ENCODE measurements around the gene NIPAL4. TPM values are rescaled to one million over a fixed set of nuclear protein-coding genes. Genes with fewer than 3 reads are reported as not detected.
A peak's percentile ranks its signal among the peaks of the same experiment; 100 is the strongest.

Gene NIPAL4
- total and polyA plus RNA-seq, 7 experiments from 2014 or later = 0.70 to 1.6 (median 1.2) TPM; not detected in 4

- Mint-ChIP-seq H3K27ac (peak overlapping the region in 1 of 9 donors; percentile 35), H3K9me3 (no peaks in the 10 kb centered on the region), H3K4me3 (no peak overlapping the region), H3K4me1 (peaks cover 0 to 71% (median 0%) of the 10 kb centered on the region in 7 donors), H3K27me3 (no peaks in the 10 kb centered on the region), H3K36me3 (peaks cover 0 to 79% (median 0%) of the 10 kb centered on the region in 5 donors)
- H3K4me1 ChIP-seq (ENCODE audit: control insufficient read depth in 2 of 2, insufficient read depth in 2 of 2, low read length in 2 of 2) = no peaks in the 10 kb centered on the region
- ChIA-PET CTCF (no interaction called here), POLR2A (no interaction called here)
- ATAC-seq (no peak), DNase-seq (no peak)
- no peaks in the 10 kb centered on the region for H3K27me3 ChIP-seq (ENCODE audit: control insufficient read depth in 2 of 2, insufficient read depth in 2 of 2, low read length in 2 of 2)
- H3K4me3 ChIP-seq (ENCODE audit: low read length) = no peak overlapping the region
- H3K36me3 ChIP-seq (ENCODE audit: control insufficient read depth in 2 of 3, insufficient read depth in 3 of 3, low read length in 3 of 3) = no peaks in the 10 kb centered on the region
- intact Hi-C loops (cut with micrococcal nuclease) = no loop called here
- H3K9me3 ChIP-seq (ENCODE audit: control insufficient read depth in 2 of 3, low read length in 3 of 3) = no peaks in the 10 kb centered on the region
- H3K27ac ChIP-seq (ENCODE audit: low read depth, low read length) = no peak overlapping the region
Measured at GRCh38 chr5:157509093-157509492, 49.1 kb downstream of the NIPAL4 start.

GRCh38 chr5:157509587-157509986 is 49.6 kb downstream of the NIPAL4 start:
- Mint-ChIP-seq H3K27me3 (no peaks in the 10 kb centered on the region), H3K27ac (peak overlapping the region in 1 of 9 donors; percentile 11), H3K4me1 (peaks cover 0 to 70% (median 0%) of the 10 kb centered on the region in 7 donors), H3K9me3 (no peaks in the 10 kb centered on the region), H3K36me3 (peaks cover 0 to 75% (median 0%) of the 10 kb centered on the region in 5 donors), H3K4me3 (no peak overlapping the region)
- intact Hi-C loops (cut with micrococcal nuclease) = no loop called here
- Histone ChIP-seq H3K27ac (ENCODE audit: low read depth, low read length) (no peak overlapping the region), H3K4me3 (ENCODE audit: low read length) (no peak overlapping the region), H3K36me3 (ENCODE audit: control insufficient read depth in 2 of 3, insufficient read depth in 3 of 3, low read length in 3 of 3) (no peaks in the 10 kb centered on the region), H3K4me1 (ENCODE audit: control insufficient read depth in 2 of 2, insufficient read depth in 2 of 2, low read length in 2 of 2) (no peaks in the 10 kb centered on the region), H3K27me3 (ENCODE audit: control insufficient read depth in 2 of 2, insufficient read depth in 2 of 2, low read length in 2 of 2) (no peaks in the 10 kb centered on the region), H3K9me3 (ENCODE audit: control insufficient read depth in 2 of 3, low read length in 3 of 3) (no peaks in the 10 kb centered on the region)
- DNase-seq = no peak
- CTCF ChIA-PET = no interaction called here
- no peak for ATAC-seq
- POLR2A ChIA-PET = no interaction called here

- Histone ChIP-seq H3K27ac (ENCODE audit: low read depth, low read length) (no peak overlapping the region), H3K4me1 (ENCODE audit: control insufficient read depth in 2 of 2, insufficient read depth in 2 of 2, low read length in 2 of 2) (no peaks in the 10 kb centered on the region), H3K9me3 (ENCODE audit: control insufficient read depth in 2 of 3, low read length in 3 of 3) (no peaks in the 10 kb centered on the region), H3K4me3 (ENCODE audit: low read length) (no peak overlapping the region), H3K36me3 (ENCODE audit: control insufficient read depth in 2 of 3, insufficient read depth in 3 of 3, low read length in 3 of 3) (no peaks in the 10 kb centered on the region), H3K27me3 (ENCODE audit: control insufficient read depth in 2 of 2, insufficient read depth in 2 of 2, low read length in 2 of 2) (no peaks in the 10 kb centered on the region)
- DNase-seq (no peak), ATAC-seq (no peak)
- H3K4me3 Mint-ChIP-seq = no peak overlapping the region
- POLR2A ChIA-PET = no interaction called here
- no peak overlapping the region for H3K27ac Mint-ChIP-seq
- H3K36me3 Mint-ChIP-seq = peaks cover 0 to 76% (median 0%) of the 10 kb centered on the region in 5 donors
- H3K27me3 Mint-ChIP-seq = no peaks in the 10 kb centered on the region
- CTCF ChIA-PET = no interaction called here
- H3K9me3 Mint-ChIP-seq = no peaks in the 10 kb centered on the region
- peaks cover 0 to 76% (median 0%) of the 10 kb centered on the region in 7 donors for H3K4me1 Mint-ChIP-seq
- intact Hi-C loops (cut with micrococcal nuclease) = no loop called here
Measured at GRCh38 chr5:157510682-157511081, 50.7 kb downstream of the NIPAL4 start.

- Histone ChIP-seq H3K36me3 (ENCODE audit: control insufficient read depth in 2 of 3, insufficient read depth in 3 of 3, low read length in 3 of 3) (no peaks in the 10 kb centered on the region), H3K4me1 (ENCODE audit: control insufficient read depth in 2 of 2, insufficient read depth in 2 of 2, low read length in 2 of 2) (no peaks in the 10 kb centered on the region), H3K27me3 (ENCODE audit: control insufficient read depth in 2 of 2, insufficient read depth in 2 of 2, low read length in 2 of 2) (no peaks in the 10 kb centered on the region), H3K9me3 (ENCODE audit: control insufficient read depth in 2 of 3, low read length in 3 of 3) (no peaks in the 10 kb centered on the region), H3K4me3 (ENCODE audit: low read length) (no peak overlapping the region), H3K27ac (ENCODE audit: low read depth, low read length) (no peak overlapping the region)
- H3K9me3 Mint-ChIP-seq = no peaks in the 10 kb centered on the region
- no peaks in the 10 kb centered on the region for H3K27me3 Mint-ChIP-seq
- peaks cover 0 to 72% (median 0%) of the 10 kb centered on the region in 7 donors for H3K4me1 Mint-ChIP-seq
- peaks cover 0 to 69% (median 0%) of the 10 kb centered on the region in 5 donors for H3K36me3 Mint-ChIP-seq
- H3K27ac Mint-ChIP-seq = peak overlapping the region in 1 of 9 donors; percentile 67
- no peak for ATAC-seq
- intact Hi-C loops (cut with micrococcal nuclease) = no loop called here
- no peak for DNase-seq
- ChIA-PET CTCF (interaction anchor here (1.1 kb wide), 1 partner anchor 36 kb away, joined by 5 read pairs; no protein-coding TSS in a partner anchor), POLR2A (no interaction called here)
- H3K4me3 Mint-ChIP-seq = no peak overlapping the region
Measured at GRCh38 chr5:157511651-157512644, 51.9 kb downstream of the NIPAL4 start.

GRCh38 chr5:157513182-157513581 is 53.2 kb downstream of the NIPAL4 start:
- peak overlapping the region in 1 of 9 donors; percentile 44 for H3K27ac Mint-ChIP-seq
- POLR2A ChIA-PET = no interaction called here

GRCh38 chr5:157514974-157515373 is 55.0 kb downstream of the NIPAL4 start:
- no peak for ATAC-seq
- H3K27me3 ChIP-seq (ENCODE audit: control insufficient read depth in 2 of 2, insufficient read depth in 2 of 2, low read length in 2 of 2) = no peaks in the 10 kb centered on the region
- H3K4me3 Mint-ChIP-seq = no peak overlapping the region
- H3K9me3 Mint-ChIP-seq = no peaks in the 10 kb centered on the region
- intact Hi-C loops (cut with micrococcal nuclease) = no loop called here
- no peaks in the 10 kb centered on the region for H3K27me3 Mint-ChIP-seq
- no peaks in the 10 kb centered on the region for H3K9me3 ChIP-seq (ENCODE audit: control insufficient read depth in 2 of 3, low read length in 3 of 3)
- ChIA-PET POLR2A (no interaction called here), CTCF (no interaction called here)
- peaks cover 0 to 68% (median 0%) of the 10 kb centered on the region in 7 donors for H3K4me1 Mint-ChIP-seq
- no peak overlapping the region for H3K4me3 ChIP-seq (ENCODE audit: low read length)
- H3K4me1 ChIP-seq (ENCODE audit: control insufficient read depth in 2 of 2, insufficient read depth in 2 of 2, low read length in 2 of 2) = no peaks in the 10 kb centered on the region
- no peak for DNase-seq
- no peak overlapping the region for H3K27ac ChIP-seq (ENCODE audit: low read depth, low read length)
- peaks cover 0 to 6% (median 0%) of the 10 kb centered on the region in 3 experiments for H3K36me3 ChIP-seq (ENCODE audit: control insufficient read depth in 2 of 3, insufficient read depth in 3 of 3, low read length in 3 of 3)
- H3K36me3 Mint-ChIP-seq = peaks cover 0 to 62% (median 0%) of the 10 kb centered on the region in 5 donors
- peak overlapping the region in 1 of 9 donors; percentile 56 for H3K27ac Mint-ChIP-seq

More at GRCh38 chr5:157513182-157513581, 53.2 kb downstream of the NIPAL4 start:
- Mint-ChIP-seq H3K9me3 (no peaks in the 10 kb centered on the region), H3K27me3 (no peaks in the 10 kb centered on the region), H3K4me3 (no peak overlapping the region), H3K4me1 (peaks cover 0 to 68% (median 0%) of the 10 kb centered on the region in 7 donors), H3K36me3 (peaks cover 0 to 68% (median 0%) of the 10 kb centered on the region in 5 donors)
- no peak overlapping the region for H3K27ac ChIP-seq (ENCODE audit: low read depth, low read length)
- peaks cover 0 to 6% (median 0%) of the 10 kb centered on the region in 3 experiments for H3K36me3 ChIP-seq (ENCODE audit: control insufficient read depth in 2 of 3, insufficient read depth in 3 of 3, low read length in 3 of 3)
- H3K9me3 ChIP-seq (ENCODE audit: control insufficient read depth in 2 of 3, low read length in 3 of 3) = no peaks in the 10 kb centered on the region
- DNase-seq (no peak), ATAC-seq (no peak)
- H3K4me3 ChIP-seq (ENCODE audit: low read length) = no peak overlapping the region
- no peaks in the 10 kb centered on the region for H3K4me1 ChIP-seq (ENCODE audit: control insufficient read depth in 2 of 2, insufficient read depth in 2 of 2, low read length in 2 of 2)
- CTCF ChIA-PET = no interaction called here
- intact Hi-C loops (cut with micrococcal nuclease) = no loop called here
- H3K27me3 ChIP-seq (ENCODE audit: control insufficient read depth in 2 of 2, insufficient read depth in 2 of 2, low read length in 2 of 2) = no peaks in the 10 kb centered on the region
